Ishikawa (cell line): Measurements from ENCODE around the gene PLAAT2.

ENCODE experiments used
- CEBPB ChIP-seq: IDR thresholded peaks from 2 replicates; pipeline ENCODE4 v1.6.1; 2012
- CREB1 ChIP-seq: IDR thresholded peaks from 2 replicates; pipeline ENCODE4 v1.6.1; 2012; ENCODE audit warnings: low read depth
- EGR1 ChIP-seq: IDR thresholded peaks from 2 replicates; pipeline ENCODE4 v1.6.1; 2012
- EP300 ChIP-seq: IDR thresholded peaks from 2 replicates; pipeline ENCODE4 v1.6.1; 2012; ENCODE audit warnings: borderline replicate concordance
- FOXM1 ChIP-seq: IDR thresholded peaks from 2 replicates; pipeline ENCODE4 v1.6.1; 2012; ENCODE audit warnings: low read depth, borderline replicate concordance
- NFIC ChIP-seq: IDR thresholded peaks from 2 replicates; pipeline ENCODE4 v1.6.1; 2012
- RAD21 ChIP-seq: IDR thresholded peaks from 2 replicates; pipeline ENCODE4 v1.6.1; 2012; ENCODE audit warnings: low read depth
- TAF1 ChIP-seq: IDR thresholded peaks from 2 replicates; pipeline ENCODE4 v1.6.1; 2012; ENCODE audit warnings: low read depth, mild to moderate bottlenecking
- TCF12 ChIP-seq: IDR thresholded peaks from 2 replicates; pipeline ENCODE4 v1.6.1; 2012; ENCODE audit warnings: low read depth
- TEAD4 ChIP-seq: IDR thresholded peaks from 2 replicates; pipeline ENCODE4 v1.6.1; 2012
- YY1 ChIP-seq: IDR thresholded peaks from 2 replicates; pipeline ENCODE4 v1.6.1; 2012; ENCODE audit warnings: low read depth
- ZBTB7A ChIP-seq: IDR thresholded peaks from 2 replicates; pipeline ENCODE4 v1.6.1; 2012; ENCODE audit warnings: low read depth
- TF ChIP-seq, protein P1 (sequence below): IDR thresholded peaks from 2 replicates; pipeline ENCODE4 v1.6.1; 2012
- TF ChIP-seq, protein P2 (sequence below): IDR thresholded peaks from 2 replicates; pipeline ENCODE4 v1.6.1; 2012
- TF ChIP-seq, protein P3 (sequence below): IDR thresholded peaks from 2 replicates; pipeline ENCODE4 v1.6.1; 2012; ENCODE audit warnings: low read depth, mild to moderate bottlenecking

PLAAT2 gene

DNA sequence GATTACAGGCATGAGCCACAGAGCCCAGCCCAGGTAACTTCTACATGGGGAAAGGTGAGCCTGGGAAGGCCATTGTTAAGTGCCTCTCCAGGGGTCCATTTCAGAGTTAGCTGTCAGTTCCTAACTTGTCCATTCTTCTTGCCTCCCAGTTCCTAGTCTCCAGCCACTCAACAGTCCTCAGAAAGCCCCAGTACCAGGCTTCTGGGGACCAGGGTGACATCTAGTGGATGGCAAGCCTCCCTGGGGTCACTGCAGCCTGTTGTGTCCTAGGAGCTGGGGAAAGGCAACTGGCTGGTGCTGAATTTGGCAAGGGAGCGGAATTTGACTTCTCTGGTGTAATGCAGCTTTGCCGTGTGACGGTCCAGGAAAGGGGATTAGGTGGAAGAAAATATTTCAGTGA, 55.2 kb downstream of the PLAAT2 start:
- no peak for TF ChIP-seq YY1
- peak; percentile 54 for TF ChIP-seq RAD21

DNA sequence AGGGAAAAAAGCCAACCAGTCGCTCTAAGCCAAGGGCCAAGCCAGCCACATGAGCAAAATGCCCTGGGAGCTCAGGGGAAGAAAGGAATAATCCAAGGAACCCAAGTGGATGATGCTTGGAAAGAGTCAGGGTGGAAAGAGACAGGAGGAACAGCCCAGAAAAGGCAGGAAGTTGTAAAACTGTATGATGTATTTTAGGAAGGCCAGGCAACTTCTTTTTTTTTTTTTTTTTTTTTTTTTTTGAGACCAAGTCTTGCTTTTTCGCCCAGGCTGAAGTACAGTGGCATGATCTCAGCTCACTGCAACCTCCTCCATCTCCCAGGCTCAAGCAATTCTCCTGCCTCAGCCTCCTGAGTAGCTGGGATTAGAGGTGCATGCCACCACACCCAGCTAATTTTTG, 55.7 kb downstream of the PLAAT2 start:
- TF ChIP-seq, protein P1, sequence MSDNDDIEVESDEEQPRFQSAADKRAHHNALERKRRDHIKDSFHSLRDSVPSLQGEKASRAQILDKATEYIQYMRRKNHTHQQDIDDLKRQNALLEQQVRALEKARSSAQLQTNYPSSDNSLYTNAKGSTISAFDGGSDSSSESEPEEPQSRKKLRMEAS, result no peak
- TF ChIP-seq EP300 (no peak), TAF1 (no peak), CREB1 (no peak), RAD21 (no peak), FOXM1 (no peak), CEBPB (no peak), ZBTB7A (no peak)

DNA sequence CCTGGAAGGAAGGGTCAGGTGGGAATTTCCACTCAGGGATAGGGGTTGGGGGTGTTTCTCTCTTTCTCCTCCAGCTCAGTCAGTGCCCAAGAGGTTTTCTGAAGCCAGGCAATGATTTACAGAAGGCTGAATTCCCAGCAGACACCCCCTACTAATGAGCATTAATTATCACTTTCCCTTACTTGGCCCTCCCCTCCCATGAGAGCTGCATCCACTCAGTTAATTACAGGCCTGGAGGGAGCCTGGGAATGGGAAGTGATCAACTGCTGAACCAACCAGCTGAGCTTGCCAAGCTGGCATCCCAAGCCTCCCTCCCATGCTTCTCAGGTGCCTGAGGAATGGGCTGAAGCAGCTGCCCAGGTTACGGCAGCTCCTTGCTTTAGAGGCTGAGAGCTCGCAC, 56.3 kb downstream of the PLAAT2 start:
- TF ChIP-seq, protein P2, sequence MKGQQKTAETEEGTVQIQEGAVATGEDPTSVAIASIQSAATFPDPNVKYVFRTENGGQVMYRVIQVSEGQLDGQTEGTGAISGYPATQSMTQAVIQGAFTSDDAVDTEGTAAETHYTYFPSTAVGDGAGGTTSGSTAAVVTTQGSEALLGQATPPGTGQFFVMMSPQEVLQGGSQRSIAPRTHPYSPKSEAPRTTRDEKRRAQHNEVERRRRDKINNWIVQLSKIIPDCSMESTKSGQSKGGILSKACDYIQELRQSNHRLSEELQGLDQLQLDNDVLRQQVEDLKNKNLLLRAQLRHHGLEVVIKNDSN, result no peak
- no peak for TF ChIP-seq RAD21
- TF ChIP-seq TAF1, result no peak
- TF ChIP-seq, protein P1, result no peak
- no peak for TF ChIP-seq NFIC
- no peak for TF ChIP-seq EGR1
- no peak for TF ChIP-seq ZBTB7A
- TF ChIP-seq TCF12, result no peak
- no peak for TF ChIP-seq CREB1
- TF ChIP-seq, protein P3, sequence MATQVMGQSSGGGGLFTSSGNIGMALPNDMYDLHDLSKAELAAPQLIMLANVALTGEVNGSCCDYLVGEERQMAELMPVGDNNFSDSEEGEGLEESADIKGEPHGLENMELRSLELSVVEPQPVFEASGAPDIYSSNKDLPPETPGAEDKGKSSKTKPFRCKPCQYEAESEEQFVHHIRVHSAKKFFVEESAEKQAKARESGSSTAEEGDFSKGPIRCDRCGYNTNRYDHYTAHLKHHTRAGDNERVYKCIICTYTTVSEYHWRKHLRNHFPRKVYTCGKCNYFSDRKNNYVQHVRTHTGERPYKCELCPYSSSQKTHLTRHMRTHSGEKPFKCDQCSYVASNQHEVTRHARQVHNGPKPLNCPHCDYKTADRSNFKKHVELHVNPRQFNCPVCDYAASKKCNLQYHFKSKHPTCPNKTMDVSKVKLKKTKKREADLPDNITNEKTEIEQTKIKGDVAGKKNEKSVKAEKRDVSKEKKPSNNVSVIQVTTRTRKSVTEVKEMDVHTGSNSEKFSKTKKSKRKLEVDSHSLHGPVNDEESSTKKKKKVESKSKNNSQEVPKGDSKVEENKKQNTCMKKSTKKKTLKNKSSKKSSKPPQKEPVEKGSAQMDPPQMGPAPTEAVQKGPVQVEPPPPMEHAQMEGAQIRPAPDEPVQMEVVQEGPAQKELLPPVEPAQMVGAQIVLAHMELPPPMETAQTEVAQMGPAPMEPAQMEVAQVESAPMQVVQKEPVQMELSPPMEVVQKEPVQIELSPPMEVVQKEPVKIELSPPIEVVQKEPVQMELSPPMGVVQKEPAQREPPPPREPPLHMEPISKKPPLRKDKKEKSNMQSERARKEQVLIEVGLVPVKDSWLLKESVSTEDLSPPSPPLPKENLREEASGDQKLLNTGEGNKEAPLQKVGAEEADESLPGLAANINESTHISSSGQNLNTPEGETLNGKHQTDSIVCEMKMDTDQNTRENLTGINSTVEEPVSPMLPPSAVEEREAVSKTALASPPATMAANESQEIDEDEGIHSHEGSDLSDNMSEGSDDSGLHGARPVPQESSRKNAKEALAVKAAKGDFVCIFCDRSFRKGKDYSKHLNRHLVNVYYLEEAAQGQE, result no peak
- TF ChIP-seq CEBPB, result no peak

DNA sequence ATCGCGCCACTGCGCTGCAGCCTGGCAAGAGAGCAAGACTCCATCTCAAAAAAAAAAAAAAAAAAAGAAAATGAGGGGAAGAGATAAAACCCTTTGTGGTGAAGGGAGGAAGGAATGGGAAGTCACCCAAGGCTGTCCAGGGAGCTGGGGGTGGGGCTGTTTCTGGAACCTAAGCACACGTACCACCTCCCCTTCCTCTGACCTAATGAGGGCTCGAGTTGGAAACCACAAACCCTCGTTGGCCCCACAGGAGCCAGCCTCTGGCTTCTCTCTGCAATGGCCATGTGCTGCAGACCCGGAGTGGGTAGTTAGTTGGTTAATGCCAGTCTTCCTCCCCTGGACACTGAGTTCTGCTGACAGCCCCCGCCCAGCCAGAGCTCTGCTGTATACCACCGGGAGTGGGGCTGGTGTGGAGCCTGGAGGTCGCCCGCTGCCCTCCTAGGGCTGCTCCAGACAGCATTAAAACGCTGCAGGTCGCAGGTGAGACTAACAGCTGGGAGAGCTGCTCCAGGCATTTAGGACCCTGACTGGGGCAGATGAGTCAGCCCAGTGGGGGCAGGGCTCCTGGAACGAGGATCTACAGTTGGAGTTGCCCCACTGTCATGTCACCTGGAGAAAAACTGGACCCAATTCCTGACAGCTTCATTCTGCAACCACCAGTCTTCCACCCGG, 57.2 kb downstream of the PLAAT2 start, which contains the start of gene LGALS12:
Gene LGALS12, plus strand, starts transcription at position 228 of the 672 bp plus-strand sequence. Its CDS starts 375 bp downstream, at position 603.
- no peak for TF ChIP-seq RAD21
- TF ChIP-seq CEBPB, result no peak
- TF ChIP-seq TEAD4, result no peak
- TF ChIP-seq, protein P3, result no peak
- no peak for TF ChIP-seq ZBTB7A
- no peak for TF ChIP-seq FOXM1
- no peak for TF ChIP-seq NFIC
- no peak for TF ChIP-seq TCF12

DNA sequence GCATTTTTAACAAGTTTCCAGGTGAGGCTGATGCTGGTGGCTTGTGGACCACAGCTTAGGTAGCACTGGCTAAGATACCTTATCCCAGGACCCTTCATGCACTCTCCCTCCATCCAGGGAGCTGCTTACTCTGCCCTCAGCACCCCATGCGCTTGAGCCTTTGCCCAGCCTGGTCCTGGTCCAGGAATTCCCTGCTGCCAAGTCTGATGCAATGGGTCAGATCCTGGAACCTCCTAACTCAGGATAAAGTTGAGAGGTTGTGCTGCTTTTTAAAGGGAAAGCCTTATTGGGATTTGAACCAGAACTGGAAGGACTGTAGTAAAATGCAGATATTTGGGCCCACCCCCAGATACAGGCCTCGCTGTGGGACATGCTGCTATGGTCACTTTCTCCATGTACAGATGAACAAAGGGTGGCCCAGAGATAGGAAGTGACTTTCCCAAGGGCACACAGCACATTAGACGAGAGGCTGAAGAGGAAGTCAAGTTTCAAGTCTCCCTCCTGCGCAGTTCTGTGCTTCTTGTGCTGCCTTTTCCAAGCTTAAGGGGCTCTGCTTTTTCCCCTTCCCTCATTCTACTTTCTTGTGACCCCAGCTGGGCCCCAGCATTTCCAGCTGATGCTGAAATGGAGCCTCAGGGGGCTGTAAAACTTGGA, 58.1 kb downstream of the PLAAT2 start:
- TF ChIP-seq, protein P1, result no peak
- no peak for TF ChIP-seq CREB1
- TF ChIP-seq TEAD4, result no peak
- no peak for TF ChIP-seq CEBPB
- TF ChIP-seq, protein P3, result no peak
- TF ChIP-seq FOXM1, result no peak
- TF ChIP-seq ZBTB7A, result no peak
